Osteoblast (primary cell): ENCODE results near the gene RDH11. TPM values are rescaled to one million over a fixed set of nuclear protein-coding genes. Genes with fewer than 3 reads are reported as not detected.

ENCODE experiments used
- DNase-seq: peaks from one replicate; pipeline ENCODE4 v3.0.0; 2011; ENCODE audit warnings: low spot score, mixed read lengths; ENCODE audit not compliant: insufficient read length; ENCODE audit errors: missing footprints
- H2AFZ ChIP-seq: 2 replicates; pipeline ENCODE4 v1.6.0; 2011; ENCODE audit warnings: mild to moderate bottlenecking, low read length
- H3K27ac ChIP-seq: 2 replicates; pipeline ENCODE4 v1.5.1; 2011; ENCODE audit warnings: mild to moderate bottlenecking, low read depth, low read length, moderate library complexity
- H3K27me3 ChIP-seq: 2 replicates; pipeline ENCODE4 v1.6.0; 2012; ENCODE audit warnings: mild to moderate bottlenecking, control low read depth, inconsistent platforms, low read length, moderate library complexity; ENCODE audit not compliant: insufficient read depth
- H3K36me3 ChIP-seq: 2 replicates; pipeline ENCODE4 v1.5.1; 2011; ENCODE audit warnings: mild to moderate bottlenecking, low read length, control low read depth, moderate library complexity; ENCODE audit not compliant: insufficient read depth
- H3K4me1 ChIP-seq: 2 replicates; pipeline ENCODE4 v1.5.1; 2011; ENCODE audit warnings: mild to moderate bottlenecking, low read length, control low read depth, moderate library complexity; ENCODE audit not compliant: insufficient read depth
- H3K4me2 ChIP-seq: 2 replicates; pipeline ENCODE4 v1.6.0; 2011; ENCODE audit warnings: mild to moderate bottlenecking, low read length; ENCODE audit not compliant: insufficient read depth
- H3K4me3 ChIP-seq: fragments of 200-600 bp; sonication (generic); 3 replicates; pipeline ENCODE4 v1.5.1; 2012; ENCODE audit warnings: mild to moderate bottlenecking, low read length, inconsistent platforms; ENCODE audit not compliant: insufficient read depth
- H3K79me2 ChIP-seq: 2 replicates; pipeline ENCODE4 v1.6.0; 2012; ENCODE audit warnings: mild to moderate bottlenecking, low read length, control low read depth, inconsistent platforms; ENCODE audit not compliant: insufficient read depth
- H3K9me3 ChIP-seq: 2 replicates; pipeline ENCODE4 v1.5.1; 2011; ENCODE audit warnings: low read depth, low read length, control low read depth
- H4K20me1 ChIP-seq: 2 replicates; pipeline ENCODE4 v1.6.0; 2012; ENCODE audit warnings: mild to moderate bottlenecking, low read length, control low read depth; ENCODE audit not compliant: insufficient read depth
- CTCF ChIP-seq: IDR thresholded peaks from 2 replicates; pipeline ENCODE4 v1.5.1; 2011; ENCODE audit warnings: mild to moderate bottlenecking, low read depth, low read length, moderate library complexity; ENCODE audit errors: extremely low read depth
- total RNA-seq: library from RNA; depleted of rRNA; stranded (reverse); fragments of >200 nt; gene quantifications from 2 replicates; pipeline ENCODE4 v1.2.3, GENCODE V29; 2012

Gene RDH11, protein sequence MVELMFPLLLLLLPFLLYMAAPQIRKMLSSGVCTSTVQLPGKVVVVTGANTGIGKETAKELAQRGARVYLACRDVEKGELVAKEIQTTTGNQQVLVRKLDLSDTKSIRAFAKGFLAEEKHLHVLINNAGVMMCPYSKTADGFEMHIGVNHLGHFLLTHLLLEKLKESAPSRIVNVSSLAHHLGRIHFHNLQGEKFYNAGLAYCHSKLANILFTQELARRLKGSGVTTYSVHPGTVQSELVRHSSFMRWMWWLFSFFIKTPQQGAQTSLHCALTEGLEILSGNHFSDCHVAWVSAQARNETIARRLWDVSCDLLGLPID
- total RNA-seq: 138 and 143 TPM in 2 replicates

DNA sequence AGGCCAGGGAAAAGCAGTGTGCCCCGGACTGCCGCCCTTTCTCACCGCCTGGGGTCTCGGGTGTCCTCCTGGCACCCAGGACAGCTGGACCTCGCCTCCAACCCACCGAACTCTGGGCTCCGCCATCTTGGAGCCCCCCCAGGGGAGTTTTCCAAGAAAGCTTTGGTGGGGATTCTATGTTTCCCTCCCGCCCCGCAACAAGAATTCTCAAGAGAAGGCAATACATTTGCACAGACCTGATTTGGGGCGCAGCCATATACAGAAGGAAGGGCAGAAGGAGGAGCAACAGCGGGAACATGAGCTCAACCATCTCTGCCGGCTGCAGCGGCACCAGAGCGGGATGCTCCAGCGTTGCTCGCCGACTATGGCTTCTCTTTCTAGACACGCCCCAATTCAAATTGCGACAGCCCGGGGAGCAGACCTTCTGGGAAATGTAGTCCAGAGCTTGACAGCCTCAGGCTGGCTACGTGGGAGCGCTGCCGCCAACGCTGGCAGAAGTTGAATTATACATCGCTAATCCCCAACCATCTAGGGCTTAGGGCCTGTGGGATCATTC lies at the start of gene RDH11:
Gene RDH11 (minus strand): TSS at position 371 of the 556 bp plus-strand sequence. CDS start 61 bp downstream, at position 310.
- Histone ChIP-seq H4K20me1 (peaks cover 4% of the 10 kb centered on the region), H3K9me3 (no peaks in the 10 kb centered on the region), H3K79me2 (peaks cover 44% of the 10 kb centered on the region), H3K27ac (peak within 1 kb of the TSS; percentile 76), H3K36me3 (peaks cover 19% of the 10 kb centered on the region), H3K4me1 (peaks cover 16% of the 10 kb centered on the region), H3K4me3 (peak within 1 kb of the TSS; percentile 92), H2AFZ (peak within 1 kb of the TSS; percentile 95), H3K4me2 (peak within 1 kb of the TSS; percentile 95), H3K27me3 (no peaks in the 10 kb centered on the region)
- TF ChIP-seq CTCF: no peak
- DNase-seq: peak; percentile 90

DNA sequence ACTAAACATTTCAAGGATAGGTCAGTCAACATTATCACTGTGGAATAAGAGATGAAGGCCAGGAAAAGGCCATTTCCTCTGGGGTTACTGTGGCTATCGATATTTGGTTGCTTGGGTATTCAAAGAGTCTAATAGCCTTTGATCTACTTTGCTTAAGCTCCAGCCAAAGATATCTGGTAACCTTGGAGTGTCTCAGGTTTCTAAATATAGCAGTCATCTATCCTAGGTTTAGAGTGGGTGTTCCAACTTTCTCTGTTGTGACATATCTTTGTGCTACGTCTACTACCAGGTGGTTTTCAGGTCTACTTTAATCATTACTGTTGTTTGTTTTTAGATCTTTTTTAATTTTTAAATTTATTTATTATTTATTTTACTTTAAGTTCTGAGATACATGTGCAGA lies 48.5 kb upstream of the RDH11 start:
- Histone ChIP-seq H3K27me3 (peaks cover 7% of the 10 kb centered on the region), H3K79me2 (no peaks in the 10 kb centered on the region), H3K27ac (no peak overlapping the region), H3K4me2 (no peak overlapping the region), H2AFZ (no peak overlapping the region), H3K4me3 (no peak overlapping the region), H3K36me3 (peaks cover 9% of the 10 kb centered on the region), H3K4me1 (peaks cover 6% of the 10 kb centered on the region), H4K20me1 (no peaks in the 10 kb centered on the region), H3K9me3 (no peaks in the 10 kb centered on the region)
- no peak for DNase-seq
- no peak for TF ChIP-seq CTCF

- no peak for TF ChIP-seq CTCF
- Histone ChIP-seq H3K79me2 (no peaks in the 10 kb centered on the region), H3K4me3 (no peak overlapping the region), H3K36me3 (no peaks in the 10 kb centered on the region), H3K4me1 (peaks cover 10% of the 10 kb centered on the region), H3K27ac (peak overlapping the region; percentile 5), H4K20me1 (no peaks in the 10 kb centered on the region), H3K27me3 (peaks cover 7% of the 10 kb centered on the region), H2AFZ (peak overlapping the region; percentile 7), H3K9me3 (no peaks in the 10 kb centered on the region), H3K4me2 (peak overlapping the region; percentile 14)
- peak; percentile 87 for DNase-seq
Observed at GRCh38 chr14:67738740-67739504, 43.4 kb upstream of the RDH11 start.

DNA sequence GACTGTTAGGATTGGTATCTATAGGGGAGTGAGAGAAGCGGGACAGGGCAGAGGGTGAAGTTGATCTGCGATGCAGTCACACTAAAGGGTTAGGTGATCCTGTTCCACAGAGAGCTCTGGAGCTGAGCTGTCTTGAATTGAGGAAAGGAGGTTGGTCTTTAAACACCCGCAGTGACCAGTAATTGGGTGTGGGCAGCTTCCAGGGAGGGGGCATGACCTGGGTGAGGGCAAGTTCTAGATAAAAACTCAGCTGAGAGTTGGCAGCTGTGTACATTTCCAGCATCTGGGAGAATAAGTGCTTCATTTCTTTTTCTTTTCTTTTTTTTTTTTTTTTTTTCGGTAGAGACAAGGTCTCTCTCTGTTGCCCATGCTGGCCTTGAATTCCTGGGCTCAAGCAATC lies 41.2 kb upstream of the RDH11 start:
- Histone ChIP-seq H3K4me1 (peaks cover 10% of the 10 kb centered on the region), H3K27ac (no peak overlapping the region), H3K4me3 (no peak overlapping the region), H2AFZ (no peak overlapping the region), H3K79me2 (no peaks in the 10 kb centered on the region), H3K4me2 (no peak overlapping the region), H4K20me1 (no peaks in the 10 kb centered on the region), H3K27me3 (peaks cover 7% of the 10 kb centered on the region), H3K9me3 (no peaks in the 10 kb centered on the region), H3K36me3 (no peaks in the 10 kb centered on the region)
- no peak for TF ChIP-seq CTCF
- no peak for DNase-seq
